Neural progenitor cell (in vitro differentiated cells): ENCODE results near the gene PCDH15. TPM values are rescaled to one million over a fixed set of nuclear protein-coding genes. Genes with fewer than 3 reads are reported as not detected.

Experiments used
- DNase-seq: peaks from one replicate; pipeline ENCODE4 v3.0.0-alpha.2; 2016; ENCODE audit warnings: low spot score
- H2AFZ ChIP-seq: fragments of 200-600 bp; sonication (generic); replicated peaks from 2 replicates; pipeline ENCODE4 v1.6.1; 2016; ENCODE audit warnings: antibody characterized with exemption
- H3F3A ChIP-seq: fragments of 200-600 bp; sonication (generic); 2 replicates; pipeline ENCODE4 v1.6.1; 2016; ENCODE audit warnings: antibody characterized with exemption, low read depth
- H3K27ac ChIP-seq: fragments of 200-600 bp; sonication (generic); 2 replicates; pipeline ENCODE4 v1.5.1; 2016; ENCODE audit warnings: mild to moderate bottlenecking
- H3K27me3 ChIP-seq: fragments of 200-600 bp; sonication (generic); 2 replicates; pipeline ENCODE4 v1.6.1; 2016; ENCODE audit warnings: mild to moderate bottlenecking, moderate library complexity
- H3K36me3 ChIP-seq: fragments of 200-600 bp; sonication (generic); 2 replicates; pipeline ENCODE4 v1.5.1; 2016
- H3K4me1 ChIP-seq: fragments of 200-600 bp; sonication (generic); 2 replicates; pipeline ENCODE4 v1.6.1; 2016; ENCODE audit warnings: mixed run types
- H3K4me2 ChIP-seq: fragments of 200-600 bp; sonication (generic); 2 replicates; pipeline ENCODE4 v1.6.1; 2016
- H3K4me3 ChIP-seq: fragments of 200-600 bp; sonication (generic); 2 replicates; pipeline ENCODE4 v1.5.1; 2016
- H3K79me2 ChIP-seq: fragments of 200-600 bp; sonication (generic); 2 replicates; pipeline ENCODE4 v1.6.1; 2016; ENCODE audit warnings: low read depth
- H3K9ac ChIP-seq: fragments of 200-600 bp; sonication (generic); 2 replicates; pipeline ENCODE4 v1.6.1; 2016
- H3K9me3 ChIP-seq: fragments of 200-600 bp; sonication (generic); 2 replicates; pipeline ENCODE4 v1.5.1; 2016; ENCODE audit warnings: low read depth
- H4K20me1 ChIP-seq: fragments of 200-600 bp; sonication (generic); 2 replicates; pipeline ENCODE4 v1.6.1; 2016; ENCODE audit warnings: low read depth
- H3K27ac Mint-ChIP-seq: 3 replicates; pipeline ENCODE4 v1.8.0; 2021; ENCODE audit warnings: mixed read lengths
- H3K27me3 Mint-ChIP-seq: 2 replicates; pipeline ENCODE4 v1.8.0; 2022; ENCODE audit warnings: low read depth, mild to moderate bottlenecking, inconsistent platforms, moderate library complexity, mixed read lengths; ENCODE audit not compliant: insufficient read depth
- H3K36me3 Mint-ChIP-seq: 3 replicates; pipeline ENCODE4 v1.8.0; 2021; ENCODE audit warnings: mixed read lengths
- H3K4me1 Mint-ChIP-seq: 3 replicates; pipeline ENCODE4 v1.8.0; 2021; ENCODE audit warnings: mixed read lengths
- H3K4me3 Mint-ChIP-seq: 3 replicates; pipeline ENCODE4 v1.8.0; 2021; ENCODE audit warnings: mild to moderate bottlenecking, moderate library complexity, mixed read lengths
- H3K9me3 Mint-ChIP-seq: 3 replicates; pipeline ENCODE4 v1.8.0; 2020; ENCODE audit warnings: mixed read lengths
- CTCF ChIP-seq: fragments of 200-600 bp; sonication (generic); IDR thresholded peaks from 2 replicates; pipeline ENCODE4 v1.5.1; 2017; ENCODE audit warnings: antibody characterized with exemption, mild to moderate bottlenecking
- EZH2 ChIP-seq: fragments of 200-600 bp; sonication (generic); IDR thresholded peaks from 2 replicates; pipeline ENCODE4 v1.6.1; 2017; ENCODE audit warnings: antibody characterized with exemption, mild to moderate bottlenecking, moderate library complexity
- EZH2phosphoT487 ChIP-seq: fragments of 200-600 bp; sonication (generic); IDR thresholded peaks from 2 replicates; pipeline ENCODE4 v1.6.1; 2017; ENCODE audit warnings: antibody characterized with exemption
- total RNA-seq: library from RNA; depleted of rRNA; stranded (reverse); fragments of >200 nt; gene quantifications from 2 replicates; pipeline ENCODE4 v1.2.3, GENCODE V29; 2015; ENCODE audit warnings: low replicate concordance

Gene PCDH15
- total RNA-seq, 1 donor from 2014 or later: 0.17 TPM

GRCh38 chr10:54441275-54441674 is 359.8 kb downstream of the PCDH15 start:
- TF ChIP-seq CTCF (no peak), EZH2 (no peak), EZH2phosphoT487 (no peak)
- Histone ChIP-seq H3K4me1 (no peaks in the 10 kb centered on the region), H3K4me3 (no peak overlapping the region), H3K36me3 (no peaks in the 10 kb centered on the region), H2AFZ (no peak overlapping the region), H3K27ac (no peak overlapping the region), H3K27me3 (no peaks in the 10 kb centered on the region), H3K4me2 (no peak overlapping the region), H3F3A (no peaks in the 10 kb centered on the region), H3K79me2 (no peaks in the 10 kb centered on the region), H3K9ac (no peak overlapping the region), H3K9me3 (no peaks in the 10 kb centered on the region), H4K20me1 (no peaks in the 10 kb centered on the region)
- Mint-ChIP-seq H3K27me3 (no peaks in the 10 kb centered on the region), H3K4me1 (peaks cover 6% of the 10 kb centered on the region), H3K4me3 (no peak overlapping the region), H3K36me3 (no peaks in the 10 kb centered on the region), H3K27ac (no peak overlapping the region), H3K9me3 (no peaks in the 10 kb centered on the region)
- DNase-seq: no peak

DNA sequence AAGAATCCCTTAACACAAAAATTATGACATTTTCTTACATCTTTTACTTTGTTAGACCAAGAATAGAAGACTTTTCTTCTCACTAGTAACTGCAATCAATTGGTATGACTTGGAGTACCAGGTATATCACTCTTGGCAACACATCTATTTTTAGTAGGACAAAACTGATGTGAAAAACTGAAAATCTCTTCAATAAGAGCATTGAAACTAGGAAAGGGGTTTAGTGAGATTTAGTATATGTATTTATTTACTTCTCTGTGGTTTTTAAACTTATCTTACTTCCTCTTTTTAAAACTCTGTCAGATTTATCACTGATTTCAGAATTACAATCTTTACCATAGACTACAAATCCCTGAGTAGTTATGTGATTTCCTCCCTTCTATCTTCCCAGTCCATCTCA is 366.2 kb downstream of the PCDH15 start:
- Histone ChIP-seq H3K4me1 (no peaks in the 10 kb centered on the region), H3K27ac (no peak overlapping the region), H3K9ac (no peak overlapping the region), H4K20me1 (no peaks in the 10 kb centered on the region), H3K79me2 (no peaks in the 10 kb centered on the region), H3K36me3 (no peaks in the 10 kb centered on the region), H2AFZ (no peak overlapping the region), H3F3A (no peaks in the 10 kb centered on the region), H3K4me2 (no peak overlapping the region), H3K27me3 (no peaks in the 10 kb centered on the region), H3K9me3 (no peaks in the 10 kb centered on the region), H3K4me3 (no peak overlapping the region)
- DNase-seq: no peak
- no peak overlapping the region for H3K4me3 Mint-ChIP-seq
- no peaks in the 10 kb centered on the region for H3K27me3 Mint-ChIP-seq
- TF ChIP-seq CTCF: no peak
- TF ChIP-seq EZH2phosphoT487: no peak
- no peak for TF ChIP-seq EZH2
- H3K27ac Mint-ChIP-seq: no peak overlapping the region
- H3K36me3 Mint-ChIP-seq: no peaks in the 10 kb centered on the region
- H3K9me3 Mint-ChIP-seq: peaks cover 5% of the 10 kb centered on the region
- H3K4me1 Mint-ChIP-seq: no peaks in the 10 kb centered on the region

GRCh38 chr10:54415483-54415882 is 385.5 kb downstream of the PCDH15 start:
- Histone ChIP-seq H3K4me3 (no peak overlapping the region), H3K79me2 (no peaks in the 10 kb centered on the region), H3K9me3 (no peaks in the 10 kb centered on the region), H3K4me1 (peaks cover 4% of the 10 kb centered on the region), H2AFZ (no peak overlapping the region), H4K20me1 (no peaks in the 10 kb centered on the region), H3F3A (no peaks in the 10 kb centered on the region), H3K27ac (no peak overlapping the region), H3K4me2 (no peak overlapping the region), H3K9ac (no peak overlapping the region), H3K27me3 (no peaks in the 10 kb centered on the region), H3K36me3 (no peaks in the 10 kb centered on the region)
- no peak overlapping the region for H3K4me3 Mint-ChIP-seq
- H3K9me3 Mint-ChIP-seq: no peaks in the 10 kb centered on the region
- H3K27ac Mint-ChIP-seq: no peak overlapping the region
- DNase-seq: no peak
- no peaks in the 10 kb centered on the region for H3K36me3 Mint-ChIP-seq
- H3K27me3 Mint-ChIP-seq: no peaks in the 10 kb centered on the region
- TF ChIP-seq EZH2phosphoT487: no peak
- TF ChIP-seq CTCF: no peak
- peaks cover 11% of the 10 kb centered on the region for H3K4me1 Mint-ChIP-seq

DNA sequence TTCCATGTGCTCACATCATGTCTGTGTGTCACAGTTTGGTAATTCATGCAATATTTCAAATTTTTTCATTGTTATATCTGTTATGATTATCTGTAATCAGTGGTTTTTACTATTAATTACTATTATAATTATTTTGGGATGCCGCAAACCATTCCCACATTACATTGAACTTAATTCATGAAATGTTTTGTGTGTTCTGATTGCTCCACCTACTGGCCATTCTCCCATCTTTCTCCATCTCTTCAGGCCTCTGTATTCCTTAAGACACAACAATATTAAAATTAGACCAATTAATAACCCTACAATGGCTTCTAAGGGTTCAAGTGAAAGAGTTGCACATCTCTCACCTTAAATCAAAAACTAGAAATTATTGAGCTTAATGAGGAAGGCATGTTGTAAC is 398.5 kb downstream of the PCDH15 start:
- Histone ChIP-seq H3K4me3 (no peak overlapping the region), H3K4me1 (no peaks in the 10 kb centered on the region), H3K9me3 (no peaks in the 10 kb centered on the region), H3K27ac (no peak overlapping the region), H3K9ac (no peak overlapping the region), H3K79me2 (no peaks in the 10 kb centered on the region), H4K20me1 (no peaks in the 10 kb centered on the region), H2AFZ (no peak overlapping the region), H3K36me3 (no peaks in the 10 kb centered on the region), H3K4me2 (no peak overlapping the region), H3K27me3 (no peaks in the 10 kb centered on the region), H3F3A (no peaks in the 10 kb centered on the region)
- TF ChIP-seq EZH2 (no peak), CTCF (peak; percentile 73)
- H3K9me3 Mint-ChIP-seq: peaks cover 2% of the 10 kb centered on the region
- DNase-seq: peak; percentile 42
- H3K27ac Mint-ChIP-seq: no peak overlapping the region
- H3K36me3 Mint-ChIP-seq: no peaks in the 10 kb centered on the region
- H3K27me3 Mint-ChIP-seq: peaks cover 7% of the 10 kb centered on the region
- H3K4me1 Mint-ChIP-seq: no peaks in the 10 kb centered on the region
- no peak overlapping the region for H3K4me3 Mint-ChIP-seq
